SK-N-SH (cell line): ENCODE results near the gene UNC93A. TPM values are rescaled to one million over a fixed set of nuclear protein-coding genes. Genes with fewer than 3 reads are reported as not detected.

ENCODE experiments used
- CTCF ChIA-PET: fragments of 300-600, 350-600 bp; formaldehyde crosslinking; extraction: SDS; loops from one replicate; lab custom pipeline; 2021; lab: Yijun Ruan, JAX
- POLR2A ChIA-PET: fragments of 350-600 bp; sonication (Branson Sonifier 250); formaldehyde crosslinking; extraction: SDS; loops from one replicate; lab custom pipeline; 2020; ENCODE audit warnings: antibody characterized with exemption, inconsistent platforms; lab: Yijun Ruan, JAX
- DNase-seq: peaks from one replicate; pipeline ENCODE4 v3.0.0; 2012
- H2AFZ ChIP-seq: fragments of 200-600 bp; sonication (generic); 2 replicates; pipeline ENCODE4 v1.8.1; 2016; ENCODE audit warnings: antibody characterized with exemption, mild to moderate bottlenecking, low read depth
- H3F3A ChIP-seq: fragments of 200-600 bp; sonication (generic); replicated peaks from 2 replicates; pipeline ENCODE3; 2016; ENCODE audit warnings: antibody characterized with exemption, mild to moderate bottlenecking; ENCODE audit not compliant: insufficient read depth
- H3K27ac ChIP-seq, 2 experiments: fragments of 200-500 bp in 1 of 2; fragments of 200-600 bp in 1 of 2; sonication (Bioruptor generic) in 1 of 2; sonication (generic), shearing (Covaris generic) in 1 of 2; 2 replicates each; pipeline versions ENCODE4 v1.5.1 to v1.6.1; 2014 to 2016; ENCODE audit warnings: low read depth in 2 of 2, inconsistent platforms in 1 of 2, low read length in 1 of 2, mild to moderate bottlenecking in 1 of 2, mixed read lengths in 1 of 2
- H3K27me3 ChIP-seq: fragments of 200-600 bp; sonication (generic), shearing (Covaris generic); 2 replicates; pipeline ENCODE4 v1.6.1; 2016; ENCODE audit warnings: mixed run types; ENCODE audit not compliant: insufficient read depth
- H3K36me3 ChIP-seq, 2 experiments: fragments of 200-500 bp in 1 of 2; fragments of 200-600 bp in 1 of 2; sonication (Bioruptor generic) in 1 of 2; sonication (generic) in 1 of 2; replicated peaks in 1 of 2; 2 replicates each; pipeline versions ENCODE3 to v1.5.1; 2014 to 2016; ENCODE audit warnings: low read length in 1 of 2, mild to moderate bottlenecking in 1 of 2; ENCODE audit not compliant: insufficient read depth in 2 of 2, control insufficient read depth in 1 of 2
- H3K4me1 ChIP-seq, 2 experiments: fragments of 200-500 bp in 1 of 2; fragments of 200-600 bp in 1 of 2; sonication (Bioruptor generic) in 1 of 2; sonication (generic), shearing (Covaris generic) in 1 of 2; 2 replicates each; pipeline versions ENCODE4 v1.5.1 to v1.6.1; 2014 to 2016; ENCODE audit warnings: low read depth in 1 of 2, low read length in 1 of 2, mixed run types in 1 of 2; ENCODE audit not compliant: insufficient read depth in 2 of 2, control insufficient read depth in 1 of 2
- H3K4me2 ChIP-seq: fragments of 200-600 bp; sonication (generic), shearing (Covaris generic); 2 replicates; pipeline ENCODE4 v1.6.1; 2017; ENCODE audit warnings: mixed run types
- H3K4me3 ChIP-seq, 2 experiments: fragments of 200-500 bp in 1 of 2; fragments of 200-600 bp in 1 of 2; sonication (Bioruptor generic) in 1 of 2; sonication (generic), shearing (Covaris generic) in 1 of 2; 2 replicates each; pipeline versions ENCODE4 v1.5.1 to v1.8.1; 2014 to 2016; ENCODE audit warnings: low read depth in 2 of 2, inconsistent platforms in 1 of 2, low read length in 1 of 2, mild to moderate bottlenecking in 1 of 2, mixed read lengths in 1 of 2, moderate library complexity in 1 of 2
- H3K79me2 ChIP-seq: fragments of 200-600 bp; sonication (generic); 2 replicates; pipeline ENCODE4 v1.8.1; 2017; ENCODE audit warnings: mild to moderate bottlenecking; ENCODE audit not compliant: insufficient read depth
- H3K9ac ChIP-seq: fragments of 200-600 bp; sonication (generic); 2 replicates; pipeline ENCODE4 v1.6.1; 2017; ENCODE audit warnings: mixed run types
- H3K9me2 ChIP-seq: fragments of 200-600 bp; sonication (generic); 2 replicates; pipeline ENCODE4 v1.6.1; 2017; ENCODE audit warnings: mixed run types
- H3K9me3 ChIP-seq: fragments of 200-600 bp; sonication (generic); 2 replicates; pipeline ENCODE4 v1.6.1; 2017; ENCODE audit warnings: mixed run types, mild to moderate bottlenecking, moderate library complexity
- H4K20me1 ChIP-seq: fragments of 200-600 bp; sonication (generic); 2 replicates; pipeline ENCODE4 v1.6.1; 2017; ENCODE audit warnings: mild to moderate bottlenecking, mixed run types; ENCODE audit not compliant: insufficient read depth
- CHD2 ChIP-seq: fragments of 150-350 bp; IDR thresholded peaks from 2 replicates; pipeline ENCODE4 v1.6.1; 2018; ENCODE audit warnings: low read length; ENCODE audit not compliant: partially characterized antibody
- ELF1 ChIP-seq: IDR thresholded peaks from 2 replicates; pipeline ENCODE4 v1.4.0; 2012
- EP300 ChIP-seq, 2 experiments: IDR thresholded peaks; 2 replicates each; pipeline versions ENCODE4 v1.4.0 to v1.6.1; 2012; ENCODE audit warnings: borderline replicate concordance in 1 of 2, low read depth in 1 of 2, low read length in 1 of 2
- FOXM1 ChIP-seq: IDR thresholded peaks from 2 replicates; pipeline ENCODE4 v1.4.0; 2012; ENCODE audit warnings: low read depth, mild to moderate bottlenecking
- MEF2A ChIP-seq: IDR thresholded peaks from 2 replicates; pipeline ENCODE4 v1.4.0; 2012; ENCODE audit warnings: low read depth, borderline replicate concordance
- MXI1 ChIP-seq: IDR thresholded peaks from 2 replicates; pipeline ENCODE4 v1.6.1; 2012; ENCODE audit warnings: mild to moderate bottlenecking, low read depth, low read length, improper control_type of control experiment
- NRF1 ChIP-seq: IDR thresholded peaks from 2 replicates; pipeline ENCODE4 v1.6.1; 2012; ENCODE audit warnings: low read depth, mild to moderate bottlenecking, low read length
- PBX3 ChIP-seq: IDR thresholded peaks from 2 replicates; pipeline ENCODE4; 2012
- RAD21 ChIP-seq: IDR thresholded peaks from 2 replicates; pipeline ENCODE4 v1.6.1; 2012; ENCODE audit warnings: mild to moderate bottlenecking, low read length
- RCOR1 ChIP-seq: fragments of 150-350 bp; IDR thresholded peaks from 2 replicates; pipeline ENCODE4 v1.6.1; 2017; ENCODE audit warnings: antibody characterized with exemption, low read length
- REST ChIP-seq: IDR thresholded peaks from 2 replicates; pipeline ENCODE4 v1.6.1; 2012; ENCODE audit warnings: mild to moderate bottlenecking, low read depth, low read length, moderate library complexity
- RFX5 ChIP-seq: IDR thresholded peaks from 2 replicates; pipeline ENCODE4 v1.6.1; 2012; ENCODE audit warnings: mild to moderate bottlenecking, improper control_type of control experiment, low read length
- SIN3A ChIP-seq: IDR thresholded peaks from 2 replicates; pipeline ENCODE4 v1.6.1; 2012; ENCODE audit warnings: low read depth, mild to moderate bottlenecking, low read length, moderate library complexity, borderline replicate concordance
- SMC3 ChIP-seq: IDR thresholded peaks from 2 replicates; pipeline ENCODE4 v1.6.1; 2012; ENCODE audit warnings: low read depth, low read length, improper control_type of control experiment
- TAF1 ChIP-seq: IDR thresholded peaks from 2 replicates; pipeline ENCODE4 v1.6.1; 2012; ENCODE audit warnings: low read depth, mild to moderate bottlenecking, low read length, moderate library complexity, borderline replicate concordance
- USF2 ChIP-seq: fragments of 150-350 bp; IDR thresholded peaks from 2 replicates; pipeline ENCODE4 v1.6.1; 2017; ENCODE audit warnings: antibody characterized with exemption, low read length, low read depth, borderline replicate concordance
- WGBS: methylation state at CpG from one replicate; pipeline ENCODE4 v1.1.6; 2017; ENCODE audit warnings: low lambda C conversion rate; 5-methylcytosine and 5-hydroxymethylcytosine counted together
- polyA plus RNA-seq, 3 experiments: library from polyadenylated mRNA; depleted of rRNA; stranded (reverse); fragments of >200 nt; gene quantifications; 2 replicates each; pipeline ENCODE4 v1.2.3, GENCODE V29; 2012
- TF ChIP-seq, protein P1 (sequence below): fragments of 150-350 bp; IDR thresholded peaks from 2 replicates; pipeline ENCODE4 v1.6.1; 2016; ENCODE audit warnings: mild to moderate bottlenecking, low read depth, low read length

UNC93A gene
- polyA plus RNA-seq, 1 of the 3 experiments (the other 2 are of a cell fraction) = not detected

DNA sequence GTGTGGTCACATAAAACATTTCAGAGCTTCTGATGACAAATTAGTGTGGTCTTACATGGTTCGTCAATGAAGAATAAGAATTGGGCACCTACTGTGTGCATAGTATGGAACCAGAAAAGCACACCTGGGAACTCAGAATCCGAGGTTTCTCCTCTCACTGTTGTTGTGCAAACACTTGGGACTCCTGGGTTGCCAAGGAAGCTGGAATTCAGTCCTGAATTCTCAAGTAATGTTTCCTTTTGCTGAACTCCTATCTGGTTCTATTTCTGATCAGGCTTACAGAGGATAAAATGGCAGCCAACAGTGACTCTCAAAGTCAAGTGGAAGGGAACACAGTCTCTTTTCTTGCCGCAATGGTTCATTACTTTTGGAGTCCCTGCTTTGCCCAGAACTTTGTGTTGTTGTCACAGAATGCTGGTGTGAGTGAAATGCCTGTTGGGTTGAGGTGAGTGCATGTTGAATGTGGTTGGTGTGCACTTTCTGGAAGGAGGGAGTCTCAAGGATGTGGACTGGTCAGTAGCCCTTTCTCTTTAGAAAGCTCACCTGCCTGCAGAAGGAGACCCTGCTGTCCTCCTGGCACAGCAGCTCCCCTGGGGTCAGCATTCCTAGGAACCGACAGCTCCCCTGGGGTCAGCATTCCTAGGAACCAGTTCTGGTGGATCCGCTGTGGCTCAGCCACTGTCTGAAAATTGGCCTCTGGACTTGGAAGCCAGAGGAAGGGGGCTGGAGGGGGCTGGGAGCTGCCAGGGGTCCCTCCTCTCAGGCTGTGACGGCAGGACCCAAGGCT, 1.4 kb downstream of the UNC93A start:
- Histone ChIP-seq H3F3A (no peaks in the 10 kb centered on the region), H3K36me3 (no peaks in the 10 kb centered on the region), H4K20me1 (no peaks in the 10 kb centered on the region), H3K27ac (no peak overlapping the region), H3K4me3 (no peak overlapping the region), H2AFZ (no peak overlapping the region), H3K27me3 (no peaks in the 10 kb centered on the region), H3K4me1 (no peaks in the 10 kb centered on the region; a peak in 1 of 4 replicates)
- 59% methylated on average over 3 of the region's 6 CpGs for WGBS
- TF ChIP-seq SIN3A = no peak
- TF ChIP-seq EP300 (IDR thresholded peaks at IDR 0.05; ENCODE audit: borderline replicate concordance in 1 of 2, low read depth in 1 of 2, low read length in 1 of 2) = no peak
- TF ChIP-seq SMC3 = no peak
- no peak for TF ChIP-seq ELF1
- no peak for TF ChIP-seq RFX5
- TF ChIP-seq FOXM1 = no peak
- TF ChIP-seq, all 33 proteins: peak for 0
- Histone ChIP-seq H3K9ac (no peak overlapping the region), H3K9me3 (no peaks in the 10 kb centered on the region), H3K4me2 (no peak overlapping the region), H3K79me2 (no peaks in the 10 kb centered on the region), H3K9me2 (no peaks in the 10 kb centered on the region)
- no peak for DNase-seq
- POLR2A ChIA-PET = no interaction called here
- CTCF ChIA-PET = interaction anchor here (2.9 kb wide), 1 partner anchor 59 kb away, joined by 11 read pairs; no protein-coding TSS in a partner anchor

DNA sequence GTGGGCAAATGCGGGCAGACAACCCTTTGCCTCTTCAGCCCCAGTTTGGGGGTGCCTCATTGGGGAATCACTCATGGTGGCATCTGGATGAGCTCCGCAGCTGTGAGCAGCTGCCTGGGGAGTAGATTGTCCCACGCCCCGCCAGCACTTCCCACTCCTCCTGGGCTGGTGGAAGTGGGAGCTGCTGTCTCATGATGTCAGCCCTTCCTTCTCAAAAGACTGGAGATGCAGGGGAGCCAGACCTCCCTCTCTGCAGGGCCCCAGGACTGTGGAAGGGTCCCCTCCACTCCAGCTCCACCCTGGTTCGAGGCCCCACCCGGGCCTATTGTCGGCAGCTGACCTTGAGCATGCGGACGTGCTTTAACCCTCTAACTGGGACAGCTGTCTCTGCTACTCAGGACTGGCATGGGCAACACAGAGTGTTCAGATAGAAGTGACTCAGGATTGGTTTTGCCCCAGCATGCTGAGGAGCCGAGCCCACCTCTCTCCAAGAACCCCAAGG, 2.0 kb downstream of the UNC93A start:
- Histone ChIP-seq H3K9me3 (no peaks in the 10 kb centered on the region), H3K36me3 (no peaks in the 10 kb centered on the region), H3K79me2 (no peaks in the 10 kb centered on the region), H3K4me1 (no peaks in the 10 kb centered on the region; a peak in 1 of 4 replicates), H3K27me3 (no peaks in the 10 kb centered on the region), H3F3A (no peaks in the 10 kb centered on the region), H3K27ac (no peak overlapping the region), H3K4me2 (no peak overlapping the region), H3K4me3 (no peak overlapping the region), H4K20me1 (no peaks in the 10 kb centered on the region), H3K9me2 (no peaks in the 10 kb centered on the region), H3K9ac (no peak overlapping the region), H2AFZ (no peak overlapping the region)
- no peak for DNase-seq
- CTCF ChIA-PET = no interaction called here
- WGBS = 64% methylated on average over 5 of the region's 10 CpGs
- POLR2A ChIA-PET = no interaction called here
- TF ChIP-seq ELF1 (no peak), SMC3 (no peak), MEF2A (no peak), MXI1 (no peak), CHD2 (no peak), RCOR1 (no peak), TAF1 (no peak), PBX3 (no peak), NRF1 (no peak), REST (no peak), USF2 (no peak), RAD21 (no peak)
- TF ChIP-seq, protein P1, sequence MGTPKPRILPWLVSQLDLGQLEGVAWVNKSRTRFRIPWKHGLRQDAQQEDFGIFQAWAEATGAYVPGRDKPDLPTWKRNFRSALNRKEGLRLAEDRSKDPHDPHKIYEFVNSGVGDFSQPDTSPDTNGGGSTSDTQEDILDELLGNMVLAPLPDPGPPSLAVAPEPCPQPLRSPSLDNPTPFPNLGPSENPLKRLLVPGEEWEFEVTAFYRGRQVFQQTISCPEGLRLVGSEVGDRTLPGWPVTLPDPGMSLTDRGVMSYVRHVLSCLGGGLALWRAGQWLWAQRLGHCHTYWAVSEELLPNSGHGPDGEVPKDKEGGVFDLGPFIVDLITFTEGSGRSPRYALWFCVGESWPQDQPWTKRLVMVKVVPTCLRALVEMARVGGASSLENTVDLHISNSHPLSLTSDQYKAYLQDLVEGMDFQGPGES = no peak
